ENCODE results near the gene PLEK.
"Not testable (repeated sequence)": the region's sequence is repeated elsewhere in the genome, so short reads cannot be mapped to it uniquely, and the experiment has no call there.

The PLEK gene, protein sequence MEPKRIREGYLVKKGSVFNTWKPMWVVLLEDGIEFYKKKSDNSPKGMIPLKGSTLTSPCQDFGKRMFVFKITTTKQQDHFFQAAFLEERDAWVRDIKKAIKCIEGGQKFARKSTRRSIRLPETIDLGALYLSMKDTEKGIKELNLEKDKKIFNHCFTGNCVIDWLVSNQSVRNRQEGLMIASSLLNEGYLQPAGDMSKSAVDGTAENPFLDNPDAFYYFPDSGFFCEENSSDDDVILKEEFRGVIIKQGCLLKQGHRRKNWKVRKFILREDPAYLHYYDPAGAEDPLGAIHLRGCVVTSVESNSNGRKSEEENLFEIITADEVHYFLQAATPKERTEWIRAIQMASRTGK

DNA sequence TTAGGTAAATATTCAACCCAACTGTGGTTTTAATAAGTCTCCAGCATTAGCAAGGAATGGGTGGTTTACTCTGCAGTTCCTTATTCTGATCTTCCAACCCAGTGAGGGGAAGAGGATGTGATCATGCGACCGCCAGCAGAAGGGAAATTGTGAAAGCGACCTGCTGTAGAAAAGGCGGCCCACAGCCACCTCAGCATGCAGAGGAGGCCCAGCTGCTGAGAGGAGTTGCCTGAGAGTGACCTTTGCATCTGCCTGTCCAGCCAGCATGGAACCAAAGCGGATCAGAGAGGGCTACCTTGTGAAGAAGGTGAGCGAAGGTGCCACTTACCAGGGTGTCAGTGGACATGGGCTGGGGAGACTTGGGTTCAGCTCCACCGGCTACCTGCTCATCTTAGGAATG is at the start of gene PLEK:
TSS of gene PLEK (plus strand) at position 196 of the 400 bp plus-strand sequence. CDS start at position 266, 70 bp downstream.
- DNase-seq = peak; percentile 59

DNA sequence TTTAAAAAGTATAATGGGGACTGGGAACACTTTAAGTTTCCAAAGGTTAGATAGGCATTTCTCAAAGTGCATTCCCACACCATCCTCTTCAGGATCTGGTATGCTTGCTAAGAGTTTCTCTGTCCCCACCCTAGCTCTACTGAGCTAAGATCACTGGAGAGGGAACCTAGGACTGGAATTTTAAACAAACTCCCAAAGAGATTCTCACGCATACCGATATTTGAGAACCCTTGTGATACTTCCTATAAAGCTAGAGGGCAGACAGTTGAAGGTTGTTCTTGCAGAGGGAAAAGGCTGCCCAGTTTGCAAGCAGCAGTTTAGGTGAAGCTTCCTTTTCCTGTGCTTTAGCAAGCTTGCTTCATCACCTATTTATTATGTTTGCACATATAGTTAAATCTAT is 49.0 kb upstream of the PLEK start:
- DNase-seq = no peak

DNA sequence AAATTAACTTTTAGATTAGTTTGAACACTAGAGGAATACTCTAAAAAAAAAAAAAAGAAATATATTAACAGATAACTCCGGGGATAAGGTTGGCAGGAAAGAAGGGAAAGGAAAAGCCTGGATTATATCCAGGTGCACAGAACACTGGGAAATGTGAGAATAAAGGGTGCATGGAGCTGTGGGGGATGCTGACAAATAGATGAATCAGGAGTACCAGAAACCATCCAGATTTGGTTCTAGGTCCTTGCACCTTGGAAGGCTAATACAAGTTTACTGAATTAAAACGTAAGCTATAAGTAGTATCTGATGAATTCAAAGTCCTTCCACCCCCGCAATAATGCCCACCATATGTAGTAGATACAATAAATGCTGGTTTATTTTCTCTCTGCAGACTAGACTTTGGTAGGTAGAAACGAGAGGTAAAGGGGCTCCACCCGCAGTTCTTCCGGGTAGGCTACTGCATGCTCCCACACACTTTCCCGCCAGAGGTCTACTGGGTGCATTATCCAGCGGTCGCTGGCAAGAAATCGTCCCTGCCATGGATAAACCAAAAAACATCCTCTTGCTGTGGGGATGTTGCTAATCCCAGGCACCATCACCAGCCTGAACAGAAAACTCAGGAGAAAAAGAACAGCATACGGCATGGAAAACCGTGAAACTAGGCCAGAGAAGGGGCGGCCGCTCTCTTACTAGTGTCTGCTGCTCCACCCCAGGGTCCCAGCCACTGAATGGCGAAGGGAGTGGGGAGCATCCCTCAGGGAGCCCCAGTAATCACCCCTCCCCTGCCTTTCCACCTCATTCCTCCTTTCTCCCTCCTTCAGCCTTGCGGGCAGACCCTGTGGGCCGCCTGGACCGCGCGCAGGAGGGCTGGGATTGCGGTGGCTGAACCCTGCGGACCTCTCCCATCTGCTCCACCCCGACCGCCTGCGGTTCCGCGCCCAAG is 46.8 kb upstream of the PLEK start:
- no peak for DNase-seq

DNA sequence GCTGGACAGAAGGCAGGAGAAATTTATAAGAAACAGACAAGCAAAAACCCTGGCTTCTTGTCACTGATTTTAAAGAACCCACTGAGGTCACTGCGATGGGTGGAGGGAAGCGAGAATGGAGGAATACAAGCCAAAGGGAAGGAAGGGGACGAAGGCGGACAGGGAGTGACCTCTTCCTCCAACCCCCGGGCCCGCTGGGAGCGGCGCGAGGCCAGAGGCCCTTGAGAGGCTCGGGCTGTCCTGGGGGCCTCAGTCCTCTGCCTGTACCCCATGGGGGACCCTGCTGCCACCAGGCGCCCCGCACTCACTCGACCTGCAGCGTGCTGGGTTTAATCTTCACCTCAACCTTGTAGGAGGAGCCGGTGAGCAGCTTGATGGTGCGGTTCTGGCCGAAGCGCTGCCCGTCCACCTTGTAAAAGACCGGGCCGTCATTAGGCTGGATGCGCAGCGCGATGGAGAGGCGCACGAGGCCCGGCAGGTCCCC is 46.1 kb upstream of the PLEK start:
- no peak for DNase-seq

DNA sequence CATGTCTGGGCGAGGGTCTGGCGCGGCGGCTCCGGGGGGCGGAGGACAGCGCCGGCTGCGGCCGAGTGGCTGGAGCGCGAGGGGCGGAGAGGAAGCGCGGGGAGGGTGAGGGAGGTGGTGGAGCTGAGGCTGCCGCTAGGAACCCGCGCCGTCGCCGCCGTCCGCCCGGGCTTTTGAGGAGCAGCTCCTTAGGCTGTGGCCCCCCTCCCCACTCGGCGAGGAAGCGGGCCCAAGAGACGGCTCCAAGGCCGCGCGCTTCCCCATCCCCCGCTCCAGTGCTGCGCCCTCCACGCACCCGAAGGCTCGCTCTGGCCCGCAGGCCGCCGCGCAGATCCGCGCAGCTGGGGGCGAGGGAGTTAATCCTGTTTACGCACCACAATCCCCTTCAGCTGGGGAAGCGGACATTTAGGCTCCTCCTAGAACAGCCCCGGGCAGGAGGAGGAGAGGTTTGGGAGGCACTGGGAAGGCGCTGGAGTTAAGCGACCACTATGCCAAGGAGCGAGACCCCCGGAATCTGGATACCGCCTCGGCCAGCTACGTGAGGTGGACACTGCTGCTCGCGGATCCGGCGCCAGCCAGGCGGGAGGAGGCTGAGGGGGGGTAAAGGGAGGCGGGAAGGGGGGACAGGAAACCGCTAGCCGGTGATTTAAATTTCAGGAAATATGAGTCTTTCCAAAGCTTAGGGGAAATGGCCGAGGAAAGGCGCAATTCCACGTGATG is 45.5 kb upstream of the PLEK start, which contains the start of gene CNRIP1:
TSS of gene CNRIP1 (minus strand) at position 552 of the 720 bp plus-strand sequence. CDS start at position 3, 549 bp downstream.
- DNase-seq = no peak

DNA sequence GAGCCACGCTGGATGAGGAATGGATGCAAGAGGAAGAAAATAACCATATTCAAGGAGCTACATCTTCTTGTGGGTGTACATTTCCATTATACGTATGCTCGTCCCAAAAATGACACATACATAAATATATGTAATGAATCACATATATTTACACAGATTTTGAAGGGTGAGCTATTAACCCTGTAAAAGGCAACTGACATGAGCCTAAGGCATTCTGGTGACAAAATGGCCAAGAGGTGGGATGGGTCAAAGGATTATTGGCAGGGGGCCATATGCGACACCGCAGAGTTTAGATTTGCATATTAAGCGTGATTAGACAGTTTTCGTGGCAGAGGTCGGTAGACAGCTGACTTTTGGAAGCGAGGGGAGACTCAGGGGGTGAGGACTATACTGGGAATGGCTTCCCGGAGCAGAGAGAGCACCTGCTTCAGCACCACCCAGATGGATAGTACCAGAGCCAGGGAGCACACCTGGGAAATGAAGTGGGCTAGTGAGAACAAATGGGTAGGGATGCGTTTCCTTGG is 44.9 kb upstream of the PLEK start:
- no peak for DNase-seq

DNA sequence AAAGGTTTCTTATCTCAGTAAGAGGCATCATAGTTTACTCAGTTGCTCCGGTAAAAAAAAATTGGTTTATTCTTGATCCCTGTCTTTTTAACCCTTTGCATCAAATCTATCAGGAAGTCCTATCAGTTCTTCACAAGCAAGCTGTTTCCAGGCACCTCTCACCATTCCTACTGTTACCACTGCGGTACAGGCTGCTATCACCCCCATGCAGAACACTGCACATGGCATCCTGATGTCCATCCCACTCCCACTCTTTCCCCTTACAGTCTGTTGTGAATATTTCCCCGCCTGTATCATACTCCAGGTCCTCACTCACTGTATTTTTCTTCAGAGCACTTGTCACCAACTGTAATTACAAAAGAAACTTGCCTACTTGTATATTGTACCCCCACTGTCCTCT is 40.0 kb upstream of the PLEK start:
- no peak for DNase-seq

DNA sequence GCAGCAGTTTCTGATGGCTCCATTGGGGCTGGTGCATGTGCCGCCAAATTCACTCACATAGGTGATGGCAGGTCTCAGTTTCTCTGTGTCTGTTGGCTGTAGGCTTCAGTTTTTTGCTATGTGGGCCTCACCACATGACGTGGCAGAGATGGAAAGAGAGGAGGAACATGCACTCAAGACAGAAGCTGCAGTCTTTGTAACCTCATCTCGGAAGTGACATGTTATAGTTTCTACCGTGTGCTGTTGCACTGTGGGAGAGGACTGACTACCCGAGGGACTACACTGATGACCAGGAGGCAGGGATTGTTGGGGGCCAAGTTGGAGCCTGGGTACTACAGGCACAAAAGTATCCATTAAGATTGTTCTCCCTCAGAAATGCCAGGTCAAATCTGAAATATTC is 36.2 kb upstream of the PLEK start:
- no peak for DNase-seq

DNA sequence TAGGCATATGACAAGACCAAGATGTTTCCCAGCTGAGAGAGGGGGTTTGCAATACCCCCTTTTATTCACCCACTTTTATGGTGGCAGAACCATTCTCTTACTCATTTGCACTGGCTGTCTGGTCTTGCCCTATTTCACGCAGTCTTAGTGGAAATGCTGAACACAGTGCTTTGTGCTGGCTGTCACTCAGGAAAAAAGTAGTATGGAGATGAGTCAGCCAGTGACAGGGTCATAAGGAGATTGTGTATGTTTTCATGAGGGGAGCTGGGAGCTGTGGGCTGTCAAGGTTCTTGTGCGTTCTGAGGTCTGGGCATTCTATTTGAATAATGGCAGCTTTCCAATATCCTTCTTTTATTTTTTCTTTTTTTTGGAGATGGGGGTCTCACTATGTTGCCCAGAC is 34.4 kb upstream of the PLEK start:
- no peak for DNase-seq

DNA sequence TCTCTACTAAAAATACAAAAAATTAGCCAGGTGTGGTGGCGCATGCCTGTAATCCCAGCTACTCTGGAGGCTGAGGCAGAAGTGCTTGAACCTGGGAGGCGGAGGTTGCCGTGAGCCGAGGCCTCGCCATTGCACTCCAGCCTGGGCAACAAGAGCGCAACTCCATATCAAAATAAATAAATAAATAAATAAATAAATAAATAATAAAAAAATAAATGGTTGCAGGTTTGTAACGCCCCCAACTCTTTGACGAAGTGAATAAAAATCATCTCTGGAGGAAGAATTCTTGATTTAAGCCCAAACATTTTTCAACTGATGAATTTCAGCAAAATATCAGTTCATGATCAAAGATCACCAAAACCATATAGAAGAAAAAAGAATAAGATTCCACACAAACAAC is 32.1 kb upstream of the PLEK start:
- DNase-seq = no peak

DNA sequence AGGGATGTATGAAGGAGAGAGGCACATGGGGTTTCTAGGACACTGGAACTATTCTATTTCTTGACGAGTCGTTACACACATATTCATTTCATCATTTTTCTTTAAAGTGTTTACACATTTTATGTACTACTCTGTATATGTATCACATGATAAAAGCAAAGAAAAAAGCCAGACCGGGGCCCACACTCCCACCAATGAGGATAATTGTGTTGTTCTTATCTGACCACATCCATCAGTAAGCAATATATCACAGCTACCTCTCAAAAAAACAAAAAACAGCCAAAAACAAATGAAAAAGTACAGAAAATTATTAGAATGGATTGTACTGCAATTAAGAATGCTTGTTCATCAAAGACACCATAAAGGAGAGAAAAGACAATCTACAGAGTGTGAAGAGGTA is 31.2 kb upstream of the PLEK start:
- DNase-seq = no peak

DNA sequence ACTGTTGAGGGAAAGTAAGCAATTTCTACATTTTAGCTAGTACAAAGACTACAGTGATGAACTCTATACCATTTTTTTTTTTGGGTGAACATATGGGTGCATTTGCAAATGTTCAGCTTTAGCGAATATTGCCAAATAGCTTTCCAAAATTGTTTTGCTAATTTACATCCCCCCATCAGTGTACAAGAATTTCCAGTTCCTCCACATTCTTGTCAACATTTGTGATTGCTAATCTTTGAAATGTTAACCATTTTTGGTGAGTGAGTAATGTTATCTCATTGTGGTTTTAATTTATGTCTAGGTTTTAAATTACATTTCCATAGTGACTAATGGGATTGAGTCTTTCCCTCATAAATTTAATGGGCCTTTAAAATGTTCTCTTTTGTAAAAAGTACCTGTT is 28.9 kb upstream of the PLEK start:
- no peak for DNase-seq

DNA sequence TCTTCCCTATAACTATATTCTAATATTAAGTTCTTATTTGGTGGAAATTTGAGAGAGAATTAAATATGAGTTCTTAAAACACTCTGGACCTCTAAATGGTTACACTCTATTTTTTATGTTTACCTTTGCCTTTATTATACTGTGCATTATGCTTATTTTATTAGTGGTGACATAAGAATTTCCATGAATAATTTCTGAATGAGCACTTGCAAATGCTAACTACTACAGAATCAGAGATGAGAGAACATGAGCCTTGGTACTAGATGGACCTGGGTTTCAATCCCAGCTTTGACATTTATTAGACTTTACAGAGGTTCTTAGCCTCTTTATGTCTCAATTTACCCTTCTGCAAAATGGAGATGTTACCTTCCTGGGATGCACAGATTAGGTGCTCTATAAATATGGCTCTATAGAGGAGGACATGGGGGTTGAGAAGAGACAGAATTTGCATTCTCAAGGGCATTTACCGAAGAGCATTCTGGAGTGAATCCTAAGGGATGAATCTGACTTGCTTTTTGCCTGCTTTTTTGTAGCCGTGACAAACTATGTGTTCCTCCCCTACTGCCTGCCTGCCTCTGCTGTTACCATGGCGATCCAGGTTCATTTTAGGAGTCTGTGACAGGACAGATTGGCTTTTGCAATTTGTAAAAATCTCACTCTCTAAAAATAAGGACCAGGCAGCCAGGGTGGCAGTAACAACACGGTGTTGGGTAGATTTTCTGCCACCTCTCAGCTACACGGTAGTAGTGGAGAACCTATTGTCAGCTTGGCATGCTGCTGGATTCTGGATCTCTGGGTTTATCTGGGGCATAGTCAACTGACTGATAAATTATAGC is 24.6 kb upstream of the PLEK start:
- DNase-seq = no peak

DNA sequence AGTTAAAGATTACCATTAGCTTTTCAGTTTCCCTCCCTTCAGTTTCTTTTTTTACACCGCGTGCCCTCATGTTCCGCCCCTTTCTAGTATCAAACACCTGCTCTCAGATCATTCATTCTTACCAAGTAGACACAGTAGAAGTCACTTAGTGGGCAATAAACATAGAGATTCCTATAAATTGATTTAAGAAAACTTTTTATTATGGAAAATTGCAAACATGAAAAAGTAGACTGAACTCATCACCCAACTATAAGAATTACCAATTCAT is 24.1 kb upstream of the PLEK start:
- DNase-seq = no peak

DNA sequence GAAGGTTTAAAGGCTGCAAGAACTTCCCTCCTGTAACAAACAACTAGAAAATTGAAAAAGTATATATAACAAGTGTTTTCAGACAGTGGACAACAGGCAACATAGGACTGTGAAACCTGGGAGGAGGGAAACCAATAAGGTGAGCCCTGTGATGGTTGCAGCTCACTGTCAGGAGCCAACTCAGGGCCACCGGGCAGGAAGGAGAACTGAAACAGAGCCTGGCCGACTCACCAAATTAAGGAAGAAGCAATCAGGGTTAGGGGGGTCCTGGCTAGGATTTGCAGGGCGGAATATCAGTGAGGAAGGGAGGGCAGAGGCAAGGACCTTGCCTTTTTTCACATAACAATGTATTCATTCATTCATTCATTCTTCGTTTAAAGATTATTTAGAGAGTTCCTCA is 23.5 kb upstream of the PLEK start:
- no peak for DNase-seq

DNA sequence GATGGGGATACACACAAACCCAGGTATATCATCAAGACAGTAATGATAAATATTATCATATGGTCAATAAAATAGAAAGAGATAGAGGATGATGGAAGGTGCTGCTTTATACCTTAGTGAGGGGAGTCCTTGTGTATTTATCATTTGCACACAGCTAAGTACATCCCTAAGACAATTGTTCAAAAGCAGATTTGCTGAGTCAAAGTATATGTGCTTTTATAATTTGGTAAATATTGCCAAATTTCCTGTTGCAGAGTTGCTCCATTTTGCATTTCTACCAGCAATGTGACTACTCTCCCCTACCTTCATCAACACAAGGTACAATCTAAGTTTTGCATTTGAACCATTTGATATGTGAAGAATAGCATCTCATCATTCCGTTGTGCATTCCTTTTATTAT is 22.6 kb upstream of the PLEK start:
- DNase-seq = no peak

DNA sequence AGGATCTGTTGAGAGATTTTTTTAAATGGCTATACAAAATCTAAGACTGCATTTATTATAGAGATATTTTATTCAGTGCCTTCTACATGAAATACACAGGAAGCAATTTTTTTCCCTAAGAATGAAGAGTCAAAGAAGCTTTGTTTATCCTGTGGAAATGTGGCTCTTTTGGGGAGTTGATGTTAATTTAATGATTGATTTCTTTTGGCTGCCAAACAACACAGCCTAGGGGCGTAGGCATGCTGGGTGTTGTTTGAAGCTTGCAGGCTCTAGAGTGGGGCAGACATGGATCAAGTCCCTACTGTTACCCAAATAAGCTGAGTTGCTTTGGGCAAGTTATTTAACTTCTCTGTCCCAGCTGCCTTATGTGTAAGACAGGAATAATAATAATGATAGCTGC is 21.1 kb upstream of the PLEK start:
- no peak for DNase-seq

DNA sequence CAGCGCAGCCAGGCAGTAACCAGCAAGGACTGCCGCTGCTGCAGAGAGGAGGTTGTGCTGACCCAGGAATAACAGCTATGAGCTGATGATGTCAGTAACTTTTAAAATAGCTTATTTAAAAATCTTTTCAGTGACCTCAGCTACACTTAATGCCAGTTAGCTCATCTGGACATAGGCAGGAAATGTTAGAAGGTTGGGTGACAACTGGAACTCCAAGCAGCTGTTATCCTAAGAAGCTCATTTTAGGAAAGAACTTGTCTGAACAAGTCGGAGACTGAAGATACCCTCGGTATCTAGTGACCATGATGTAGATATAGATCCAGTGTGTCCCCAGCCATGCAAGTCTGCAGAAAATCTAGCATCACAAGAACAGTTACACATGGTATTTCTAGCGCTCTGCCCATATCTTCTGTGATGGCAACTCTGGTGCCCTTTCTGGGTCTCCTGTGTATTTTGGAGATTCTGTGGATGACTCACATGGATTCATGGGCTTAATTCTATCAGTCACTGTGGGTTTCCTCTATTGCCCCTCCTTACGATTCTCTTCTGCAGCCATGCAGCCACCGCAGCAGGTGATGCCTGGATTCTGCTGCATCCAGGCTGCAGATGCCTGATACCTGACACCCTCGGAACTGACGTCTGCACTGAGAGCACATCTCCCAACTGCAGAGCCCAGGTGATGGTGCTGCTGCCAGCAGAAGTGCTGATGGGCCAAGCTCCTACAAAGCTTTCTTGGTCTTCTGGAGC is 19.8 kb upstream of the PLEK start:
- DNase-seq = no peak

DNA sequence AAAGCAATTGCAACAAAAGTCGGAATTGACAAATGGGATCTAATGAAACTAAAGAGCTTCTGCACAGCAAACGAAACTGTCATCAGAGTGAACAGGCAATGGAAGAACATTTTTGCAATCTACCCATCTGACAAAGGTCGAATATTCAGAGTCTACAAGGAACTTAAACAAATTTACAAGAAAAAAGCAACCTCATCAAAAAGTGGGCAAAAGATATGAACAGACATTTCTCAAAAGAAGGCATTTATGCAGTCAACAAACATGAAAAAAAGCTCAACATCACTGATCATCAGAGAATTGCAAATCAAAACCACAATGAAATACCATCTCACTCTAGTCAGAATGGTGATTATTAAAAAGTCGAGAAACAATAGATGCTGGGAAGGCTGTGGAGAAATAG is 16.0 kb upstream of the PLEK start:
- DNase-seq = not testable (repeated sequence)

DNA sequence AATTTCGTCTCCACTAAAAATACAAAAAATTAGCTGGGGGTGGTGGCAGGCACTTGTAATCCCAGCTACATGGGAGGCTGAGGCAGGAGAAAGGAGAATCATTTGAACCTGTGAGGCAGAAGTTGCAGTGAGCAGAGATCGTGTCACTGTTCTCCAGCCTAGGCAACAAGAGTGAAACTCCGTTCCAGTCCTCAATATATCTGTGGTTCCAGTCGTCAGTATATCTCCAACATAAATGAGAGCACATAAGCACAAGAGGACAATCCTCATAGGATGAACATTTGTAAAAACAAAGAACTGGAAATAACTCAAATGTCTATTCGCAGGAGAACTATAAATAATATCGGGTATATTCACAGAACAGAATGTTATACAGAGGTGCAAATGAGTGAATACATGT is 13.1 kb upstream of the PLEK start:
- DNase-seq = no peak

DNA sequence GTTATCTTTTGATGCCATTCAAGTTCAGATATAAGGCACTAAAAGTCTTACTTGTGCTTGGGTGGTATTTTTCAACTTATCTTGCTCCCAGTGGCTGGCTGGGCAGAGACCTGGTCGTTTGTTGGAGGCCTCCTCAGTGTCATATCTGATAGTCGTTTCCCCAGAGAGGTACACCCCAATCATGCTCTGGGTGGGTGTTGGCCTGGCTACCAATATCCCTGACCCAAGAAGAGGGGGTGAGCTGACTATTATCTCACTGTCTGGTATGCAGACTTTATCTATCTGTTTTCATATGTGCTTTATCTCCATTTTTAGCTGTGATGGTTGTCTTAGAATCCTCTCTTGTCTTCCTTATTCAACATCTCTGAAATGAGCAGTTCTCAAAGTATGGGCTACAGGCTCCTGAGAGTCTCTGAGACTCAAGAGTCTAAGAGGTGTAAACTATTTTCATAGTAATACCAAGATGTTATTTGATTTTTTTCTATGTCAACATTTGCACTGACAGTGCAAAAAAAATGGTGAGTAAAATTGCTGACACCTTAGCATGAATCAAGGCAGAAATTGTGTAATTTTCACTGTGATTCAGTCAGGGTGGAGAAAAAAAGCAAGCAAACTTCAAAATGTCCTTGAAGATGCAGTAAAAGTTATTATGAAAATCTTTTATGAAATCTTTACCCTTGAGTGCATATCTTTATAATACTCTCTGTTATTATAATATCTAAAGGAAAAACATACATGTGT is 12.3 kb upstream of the PLEK start:
- no peak for DNase-seq
